K562 (cell line): ENCODE data around the gene COPS4.
"Not testable (repeated sequence)": the region's sequence is repeated elsewhere in the genome, so short reads cannot be mapped to it uniquely, and the experiment has no call there.

Experiments
- ATF3 ChIP-seq, 2 experiments: fragments of 450-650 bp in 1 of 2; sonication (generic) in 1 of 2; formaldehyde crosslinking in 1 of 2; IDR thresholded peaks in 1 of 2; conservative IDR thresholded peaks in 1 of 2; 2 replicates each; pipeline versions ENCODE4 v1.6.1 to v1.8.1; 2016 to 2023; ENCODE audit warnings: mild to moderate bottlenecking in 2 of 2, moderate library complexity in 2 of 2, inconsistent platforms in 1 of 2, missing genetic modification reagents in 1 of 2
- CBX8 ChIP-seq: fragments of 200-600 bp; sonication (generic); IDR thresholded peaks from 2 replicates; pipeline ENCODE4 v1.6.1; 2012; ENCODE audit warnings: borderline replicate concordance, mixed run types, low read depth, mild to moderate bottlenecking, moderate library complexity, mixed read lengths, low read length, control low read depth, inconsistent platforms; ENCODE audit not compliant: poor library complexity, severe bottlenecking; ENCODE audit errors: extremely low read depth
- HDAC6 ChIP-seq: IDR thresholded peaks from 2 replicates; pipeline ENCODE4 v1.6.1; 2012; ENCODE audit warnings: low read depth, mild to moderate bottlenecking, control low read depth, inconsistent platforms, low read length, moderate library complexity
- MNT ChIP-seq, 2 experiments: fragments of 450-650 bp; conservative IDR thresholded peaks; 2 replicates each; pipeline ENCODE4 v1.6.1; 2017; ENCODE audit warnings: mild to moderate bottlenecking in 2 of 2, moderate library complexity in 2 of 2
- PHF21A ChIP-seq: fragments of 450-650 bp; IDR thresholded peaks from 2 replicates; pipeline ENCODE4 v1.6.1; 2017; ENCODE audit warnings: low read depth, borderline replicate concordance
- REST ChIP-seq, 2 experiments: fragments of 450-650 bp; formaldehyde crosslinking in 1 of 2; IDR thresholded peaks; 2 replicates each; pipeline versions ENCODE4 v1.4.0 to v1.6.1; 2014 to 2020; ENCODE audit warnings: mild to moderate bottlenecking in 2 of 2, borderline replicate concordance in 1 of 2, low read depth in 1 of 2

- not testable (repeated sequence) for TF ChIP-seq PHF21A; REST (IDR thresholded peaks at IDR 0.05; ENCODE audit: borderline replicate concordance); REST (CRISPR knock-in tag; IDR thresholded peaks at IDR 0.05; ENCODE audit: low read depth); ATF3 (IDR thresholded peaks at IDR 0.05); ATF3 (CRISPR knock-in tag; conservative IDR thresholded peaks at IDR 0.05); CBX8; MNT (conservative IDR thresholded peaks at IDR 0.05); HDAC6
These were observed 50.0 kb downstream of the COPS4 start for GRCh38 chr4:83084956-83085355.
